MM.1S (cell line): ENCODE measurements around the gene MATR3.

Experiments
- EZH2 ChIP-seq: fragments of 300-600 bp; sonication (generic); optimal IDR thresholded peaks from 2 replicates; pipeline ENCODE3; 2017; ENCODE audit warnings: low read depth, mild to moderate bottlenecking, antibody characterized with exemption, low read length, mixed read lengths
- TF ChIP-seq, protein P1 (sequence below): fragments of 300-600 bp; sonication (generic); IDR thresholded peaks from 2 replicates; pipeline ENCODE4 v1.5.1; 2016; ENCODE audit warnings: antibody characterized with exemption, low read length, mixed read lengths

DNA sequence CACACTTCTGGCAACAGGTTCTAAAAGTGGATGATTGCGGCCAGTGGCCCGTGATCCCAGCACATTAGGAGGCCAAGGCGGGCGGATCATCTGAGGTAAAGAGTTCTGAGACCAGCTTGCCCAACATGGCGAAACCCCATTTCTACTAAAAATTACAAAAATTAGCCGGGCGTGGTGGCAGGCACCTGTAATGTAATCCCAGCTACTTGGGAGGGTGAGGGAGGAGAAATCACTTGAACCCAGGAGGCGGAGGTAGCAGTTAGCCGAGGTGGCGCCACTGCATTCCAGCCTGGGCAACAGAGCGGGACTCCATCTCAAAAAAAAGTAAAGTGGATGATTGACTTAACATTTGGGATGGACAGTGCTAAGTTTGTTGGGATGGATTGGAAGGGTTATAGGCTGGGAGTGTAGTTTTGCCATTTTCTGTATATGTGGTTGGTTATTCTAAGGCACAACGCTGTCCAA, 3.4 kb downstream of the MATR3 start:
- TF ChIP-seq, protein P1, sequence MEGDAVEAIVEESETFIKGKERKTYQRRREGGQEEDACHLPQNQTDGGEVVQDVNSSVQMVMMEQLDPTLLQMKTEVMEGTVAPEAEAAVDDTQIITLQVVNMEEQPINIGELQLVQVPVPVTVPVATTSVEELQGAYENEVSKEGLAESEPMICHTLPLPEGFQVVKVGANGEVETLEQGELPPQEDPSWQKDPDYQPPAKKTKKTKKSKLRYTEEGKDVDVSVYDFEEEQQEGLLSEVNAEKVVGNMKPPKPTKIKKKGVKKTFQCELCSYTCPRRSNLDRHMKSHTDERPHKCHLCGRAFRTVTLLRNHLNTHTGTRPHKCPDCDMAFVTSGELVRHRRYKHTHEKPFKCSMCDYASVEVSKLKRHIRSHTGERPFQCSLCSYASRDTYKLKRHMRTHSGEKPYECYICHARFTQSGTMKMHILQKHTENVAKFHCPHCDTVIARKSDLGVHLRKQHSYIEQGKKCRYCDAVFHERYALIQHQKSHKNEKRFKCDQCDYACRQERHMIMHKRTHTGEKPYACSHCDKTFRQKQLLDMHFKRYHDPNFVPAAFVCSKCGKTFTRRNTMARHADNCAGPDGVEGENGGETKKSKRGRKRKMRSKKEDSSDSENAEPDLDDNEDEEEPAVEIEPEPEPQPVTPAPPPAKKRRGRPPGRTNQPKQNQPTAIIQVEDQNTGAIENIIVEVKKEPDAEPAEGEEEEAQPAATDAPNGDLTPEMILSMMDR: no peak
- no peak for TF ChIP-seq EZH2
